ENCODE data around the gene LTBP4. TPM values are rescaled to one million over a fixed set of nuclear protein-coding genes. Genes with fewer than 3 reads are reported as not detected.

LTBP4 gene
- total RNA-seq, 3 donors from 2014 or later: 141 to 244 (median 160) TPM

GRCh38 chr19:40612831-40613689 lies 11.9 kb downstream of the LTBP4 start:
- DNase-seq: peak; percentile 80 to 84 (median 81)
- Histone ChIP-seq H3K4me3 (no peak overlapping the region), H3K9me3 (no peaks in the 10 kb centered on the region), H3K4me1 (ENCODE audit: low read depth) (peaks cover 36% of the 10 kb centered on the region), H3K36me3 (ENCODE audit: low read depth) (no peaks in the 10 kb centered on the region)
- no peak for TF ChIP-seq CTCF (IDR thresholded peaks at IDR 0.05)
- ATAC-seq: no peak
- intact Hi-C loops (cut with DNase I, micrococcal nuclease): no loop called here

GRCh38 chr19:40613690-40614621 lies 12.8 kb downstream of the LTBP4 start:
- H3K36me3 ChIP-seq (ENCODE audit: low read depth): no peaks in the 10 kb centered on the region
- peak; percentile 90 to 93 (median 91) for DNase-seq
- TF ChIP-seq CTCF (IDR thresholded peaks at IDR 0.05): no peak
- intact Hi-C loops (cut with DNase I, micrococcal nuclease): no loop called here
- peak overlapping the region; percentile 46 for H3K4me3 ChIP-seq
- ATAC-seq: peak; percentile 65
- no peaks in the 10 kb centered on the region for H3K9me3 ChIP-seq
- peaks cover 29% of the 10 kb centered on the region for H3K4me1 ChIP-seq (ENCODE audit: low read depth)

- no peaks in the 10 kb centered on the region for H3K9me3 ChIP-seq
- no peak for TF ChIP-seq CTCF (IDR thresholded peaks at IDR 0.05)
- ATAC-seq (peak; percentile 49), DNase-seq (peak; percentile 91 to 95 (median 94))
- peaks cover 23% of the 10 kb centered on the region for H3K4me1 ChIP-seq (ENCODE audit: low read depth)
- H3K36me3 ChIP-seq (ENCODE audit: low read depth): peaks cover 4% of the 10 kb centered on the region
- H3K4me3 ChIP-seq: peak overlapping the region; percentile 46
- intact Hi-C loops (cut with DNase I, micrococcal nuclease): no loop called here
Observed at GRCh38 chr19:40614622-40615411, 13.6 kb downstream of the LTBP4 start.

- ATAC-seq: no peak
- Histone ChIP-seq H3K4me1 (ENCODE audit: low read depth) (peaks cover 12% of the 10 kb centered on the region), H3K4me3 (no peak overlapping the region), H3K9me3 (no peaks in the 10 kb centered on the region), H3K36me3 (ENCODE audit: low read depth) (peaks cover 4% of the 10 kb centered on the region)
- no peak for DNase-seq
- TF ChIP-seq CTCF (IDR thresholded peaks at IDR 0.05): no peak
- intact Hi-C loops (cut with DNase I, micrococcal nuclease): no loop called here
Observed at GRCh38 chr19:40616178-40616577, 15.0 kb downstream of the LTBP4 start.

- no peaks in the 10 kb centered on the region for H3K9me3 ChIP-seq
- ATAC-seq: no peak
- H3K4me3 ChIP-seq: no peak overlapping the region
- H3K36me3 ChIP-seq (ENCODE audit: low read depth): peaks cover 4% of the 10 kb centered on the region
- intact Hi-C loops (cut with DNase I, micrococcal nuclease): no loop called here
- no peak for DNase-seq
- peaks cover 6% of the 10 kb centered on the region for H3K4me1 ChIP-seq (ENCODE audit: low read depth)
- TF ChIP-seq CTCF (IDR thresholded peaks at IDR 0.05): no peak
Observed at GRCh38 chr19:40616941-40617340, 15.8 kb downstream of the LTBP4 start.
